BJ (cell line): ENCODE measurements around the gene LDHAL6B. TPM values are rescaled to one million over a fixed set of nuclear protein-coding genes. Genes with fewer than 3 reads are reported as not detected.

ENCODE experiments used
- CTCF ChIA-PET: fragments of 350-600 bp; formaldehyde crosslinking; extraction: SDS; loops from one replicate; lab custom pipeline; 2021; ENCODE audit warnings: antibody characterized with exemption, inconsistent platforms; lab: Yijun Ruan, JAX
- POLR2A ChIA-PET: fragments of 300-600 bp; sonication (Branson Sonifier 250); formaldehyde crosslinking; extraction: SDS; loops from one replicate; lab custom pipeline; 2021; ENCODE audit warnings: antibody characterized with exemption; lab: Charles Lee
- DNase-seq: peaks from one replicate; pipeline ENCODE4 v3.0.0-alpha.2; 2011; ENCODE audit warnings: low read depth
- H3K27me3 ChIP-seq: 2 replicates; pipeline ENCODE4 v1.6.0; 2011; ENCODE audit warnings: low read length; ENCODE audit not compliant: control insufficient read depth, insufficient read depth
- H3K36me3 ChIP-seq: 2 replicates; pipeline ENCODE4 v1.5.1; 2011; ENCODE audit warnings: low read length; ENCODE audit not compliant: control insufficient read depth, insufficient read depth
- H3K4me3 ChIP-seq: 2 replicates; pipeline ENCODE4 v1.5.1; 2011; ENCODE audit warnings: low read depth, mild to moderate bottlenecking, control low read depth, low read length
- polyA plus RNA-seq: library from polyadenylated mRNA; depleted of rRNA; stranded (reverse); fragments of >200 nt; gene quantifications from 2 replicates; pipeline ENCODE4 v1.2.3, GENCODE V29; 2011
- TF ChIP-seq, protein P1 (sequence below): IDR thresholded peaks from 2 replicates; pipeline ENCODE4 v1.5.1; 2011; ENCODE audit warnings: low read depth, mild to moderate bottlenecking, control low read depth, inconsistent platforms, low read length, moderate library complexity; ENCODE audit not compliant: insufficient read depth

The LDHAL6B gene
- polyA plus RNA-seq, 1 experiment: not detected

GRCh38 chr15:59186501-59186900 lies 20.1 kb upstream of the LDHAL6B start:
- Histone ChIP-seq H3K4me3 (no peak overlapping the region), H3K36me3 (peaks cover 5% of the 10 kb centered on the region; the same call in 1 of the 2 replicates), H3K27me3 (no peaks in the 10 kb centered on the region)
- no peak for DNase-seq
- ChIA-PET CTCF (no interaction called here), POLR2A (no interaction called here)
- TF ChIP-seq, protein P1, sequence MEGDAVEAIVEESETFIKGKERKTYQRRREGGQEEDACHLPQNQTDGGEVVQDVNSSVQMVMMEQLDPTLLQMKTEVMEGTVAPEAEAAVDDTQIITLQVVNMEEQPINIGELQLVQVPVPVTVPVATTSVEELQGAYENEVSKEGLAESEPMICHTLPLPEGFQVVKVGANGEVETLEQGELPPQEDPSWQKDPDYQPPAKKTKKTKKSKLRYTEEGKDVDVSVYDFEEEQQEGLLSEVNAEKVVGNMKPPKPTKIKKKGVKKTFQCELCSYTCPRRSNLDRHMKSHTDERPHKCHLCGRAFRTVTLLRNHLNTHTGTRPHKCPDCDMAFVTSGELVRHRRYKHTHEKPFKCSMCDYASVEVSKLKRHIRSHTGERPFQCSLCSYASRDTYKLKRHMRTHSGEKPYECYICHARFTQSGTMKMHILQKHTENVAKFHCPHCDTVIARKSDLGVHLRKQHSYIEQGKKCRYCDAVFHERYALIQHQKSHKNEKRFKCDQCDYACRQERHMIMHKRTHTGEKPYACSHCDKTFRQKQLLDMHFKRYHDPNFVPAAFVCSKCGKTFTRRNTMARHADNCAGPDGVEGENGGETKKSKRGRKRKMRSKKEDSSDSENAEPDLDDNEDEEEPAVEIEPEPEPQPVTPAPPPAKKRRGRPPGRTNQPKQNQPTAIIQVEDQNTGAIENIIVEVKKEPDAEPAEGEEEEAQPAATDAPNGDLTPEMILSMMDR: no peak

DNA sequence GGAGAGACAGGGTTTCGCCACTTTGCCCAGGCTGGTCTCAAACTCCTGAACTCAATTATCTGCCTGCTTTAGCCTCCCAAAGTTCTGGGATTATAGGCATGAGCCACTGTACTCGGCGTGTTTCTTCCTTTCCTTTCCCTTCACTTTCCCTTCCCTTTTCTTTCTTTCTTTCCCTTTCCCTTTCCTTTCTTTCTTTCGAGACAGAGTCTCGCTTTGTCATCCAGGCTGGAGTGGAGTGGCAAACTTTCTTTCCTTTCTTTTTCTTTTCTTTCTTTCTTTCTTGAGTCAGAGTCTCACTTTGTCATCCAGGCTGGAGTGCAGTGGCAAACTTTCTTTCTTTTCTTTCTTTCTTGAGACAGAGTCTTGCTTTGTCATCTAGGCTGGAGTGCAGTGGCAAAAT lies 17.4 kb upstream of the LDHAL6B start:
- Histone ChIP-seq H3K4me3 (no peak overlapping the region), H3K36me3 (peaks cover 5% of the 10 kb centered on the region; the same call in 1 of the 2 replicates), H3K27me3 (no peaks in the 10 kb centered on the region)
- no peak for DNase-seq
- CTCF ChIA-PET: no interaction called here
- POLR2A ChIA-PET: no interaction called here
- TF ChIP-seq, protein P1: no peak

DNA sequence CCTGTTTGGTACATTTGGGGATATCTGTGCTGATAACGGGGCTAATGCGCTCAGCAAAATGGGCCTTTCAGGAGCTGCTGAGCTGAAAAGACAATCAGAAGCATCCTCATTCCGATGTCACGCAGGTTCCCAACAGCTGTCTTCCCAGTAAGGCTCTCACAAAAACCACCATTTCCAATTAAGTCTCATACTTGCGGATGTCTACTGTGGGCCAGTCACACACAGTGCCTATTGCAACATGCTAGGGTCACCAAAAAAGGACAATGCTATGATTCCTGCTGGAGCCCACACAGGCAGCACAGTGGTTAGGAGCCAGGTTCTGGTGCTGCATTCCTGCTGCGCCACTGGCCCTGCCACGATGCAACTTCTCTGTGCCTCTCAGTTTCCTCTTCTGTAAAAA lies 16.4 kb upstream of the LDHAL6B start:
- no peak for DNase-seq
- TF ChIP-seq, protein P1: no peak
- CTCF ChIA-PET: interaction anchor here (1.2 to 1.3 kb wide), 2 partner anchors 12 to 16 kb away, joined by 3 to 4 read pairs; no protein-coding TSS in a partner anchor
- H3K27me3 ChIP-seq: no peaks in the 10 kb centered on the region
- H3K4me3 ChIP-seq: no peak overlapping the region
- POLR2A ChIA-PET: no interaction called here
- H3K36me3 ChIP-seq: peaks cover 5% of the 10 kb centered on the region; the same call in 1 of the 2 replicates

- TF ChIP-seq, protein P1: no peak
- ChIA-PET CTCF (interaction anchor here (0.9 kb wide), 1 partner anchor 137 kb away, joined by 3 read pairs; no protein-coding TSS in a partner anchor), POLR2A (interaction anchor here (0.5 kb wide), 2 partner anchors 116 to 212 kb away, joined by 3 read pairs; no protein-coding TSS in a partner anchor)
- peaks cover 5% of the 10 kb centered on the region; the same call in 1 of the 2 replicates for H3K36me3 ChIP-seq
- DNase-seq: peak; percentile 89
- H3K27me3 ChIP-seq: no peaks in the 10 kb centered on the region
- no peak overlapping the region for H3K4me3 ChIP-seq
Measured at GRCh38 chr15:59191855-59192237, 14.8 kb upstream of the LDHAL6B start.

DNA sequence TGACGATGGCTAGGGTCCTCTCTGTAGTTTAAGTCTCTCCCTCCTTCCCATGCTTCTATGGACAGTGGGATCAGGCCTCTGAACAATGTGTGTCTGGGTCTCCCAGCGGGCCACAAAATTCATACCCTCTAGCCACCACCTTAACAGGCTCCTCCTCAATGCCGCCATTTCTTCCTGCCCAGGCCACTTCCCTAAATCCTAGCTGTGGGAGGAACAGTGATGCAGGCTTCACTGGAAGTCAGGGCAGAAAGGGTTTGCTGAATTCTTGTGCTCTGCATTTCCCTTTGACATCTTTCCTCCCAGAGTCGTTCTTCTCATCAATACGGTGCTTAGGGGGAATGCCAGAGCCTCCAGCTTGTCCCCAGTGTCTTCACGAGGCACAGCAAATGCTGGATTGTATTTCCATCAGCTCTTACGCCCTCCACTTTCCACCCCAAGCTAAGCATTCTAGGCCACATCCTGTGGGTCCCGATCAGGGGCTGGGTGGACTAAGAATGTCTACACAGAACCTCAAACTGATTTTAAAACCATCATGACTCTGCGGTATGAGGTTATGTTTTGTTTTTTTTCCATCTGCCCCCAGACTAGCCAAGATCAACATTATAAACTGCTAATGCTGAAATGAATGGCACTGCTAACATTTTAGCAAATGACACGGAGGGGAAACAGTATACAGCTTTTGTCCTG lies 11.9 kb upstream of the LDHAL6B start:
- no peak overlapping the region for H3K4me3 ChIP-seq
- CTCF ChIA-PET: interaction anchor here (1.0 kb wide), 1 partner anchor 11 kb away, joined by 3 read pairs; no protein-coding TSS in a partner anchor
- POLR2A ChIA-PET: no interaction called here
- peaks cover 4% of the 10 kb centered on the region; the same call in 1 of the 2 replicates for H3K36me3 ChIP-seq
- TF ChIP-seq, protein P1: no peak
- no peak for DNase-seq
- H3K27me3 ChIP-seq: no peaks in the 10 kb centered on the region
